Measurements from ENCODE around the gene ZNF397. TPM values are rescaled to one million over a fixed set of nuclear protein-coding genes. Genes with fewer than 3 reads are reported as not detected.

Gene ZNF397
- 2.7 to 4.7 TPM (median 4.1 TPM) in 5 replicates for total RNA-seq (2022; extraction: Qiagen RNA extraction; ENCODE audit: low read depth)

DNA sequence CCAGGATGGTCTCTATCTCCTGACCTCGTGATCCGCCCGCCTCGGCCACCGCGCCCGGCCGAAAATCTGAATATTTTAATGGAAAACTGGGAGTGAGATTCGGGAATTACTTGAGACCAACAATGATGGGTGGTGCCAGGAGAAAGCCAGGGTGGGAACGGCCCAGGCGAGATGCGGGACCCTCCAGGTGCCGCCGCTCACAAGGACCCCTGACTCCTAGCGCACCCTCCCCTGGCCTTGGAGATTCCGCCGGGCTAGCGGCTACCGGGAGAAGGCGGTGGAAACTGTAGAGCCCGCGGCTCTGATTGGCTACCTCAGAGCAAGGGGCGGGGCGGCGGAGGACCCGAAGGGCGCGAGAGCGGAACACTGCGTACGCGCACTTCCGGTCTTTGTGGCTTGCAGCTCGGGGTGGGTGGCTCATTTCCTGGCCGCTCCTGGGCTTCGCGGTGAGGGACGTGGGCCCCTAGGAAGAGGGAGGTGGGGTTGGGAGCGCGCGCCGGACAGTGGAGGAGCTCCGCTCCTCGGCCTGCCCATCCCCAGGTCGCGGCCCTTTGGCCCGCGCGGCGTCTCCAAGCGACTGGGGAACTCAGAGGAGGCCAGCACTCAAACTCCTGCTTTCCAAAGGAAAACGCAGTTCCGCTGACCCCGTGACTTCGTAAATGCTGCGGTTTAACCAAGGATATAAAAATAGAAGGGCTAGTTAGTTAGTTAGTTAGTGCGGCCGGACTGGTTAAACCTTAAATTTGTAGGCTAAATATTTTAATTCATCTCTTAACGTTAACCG is at the start of gene ZNF397:
Gene ZNF397, plus strand, starts transcription at position 371 of the 784 bp plus-strand sequence. CDS start 1,437 bp downstream, outside the sequence.

DNA sequence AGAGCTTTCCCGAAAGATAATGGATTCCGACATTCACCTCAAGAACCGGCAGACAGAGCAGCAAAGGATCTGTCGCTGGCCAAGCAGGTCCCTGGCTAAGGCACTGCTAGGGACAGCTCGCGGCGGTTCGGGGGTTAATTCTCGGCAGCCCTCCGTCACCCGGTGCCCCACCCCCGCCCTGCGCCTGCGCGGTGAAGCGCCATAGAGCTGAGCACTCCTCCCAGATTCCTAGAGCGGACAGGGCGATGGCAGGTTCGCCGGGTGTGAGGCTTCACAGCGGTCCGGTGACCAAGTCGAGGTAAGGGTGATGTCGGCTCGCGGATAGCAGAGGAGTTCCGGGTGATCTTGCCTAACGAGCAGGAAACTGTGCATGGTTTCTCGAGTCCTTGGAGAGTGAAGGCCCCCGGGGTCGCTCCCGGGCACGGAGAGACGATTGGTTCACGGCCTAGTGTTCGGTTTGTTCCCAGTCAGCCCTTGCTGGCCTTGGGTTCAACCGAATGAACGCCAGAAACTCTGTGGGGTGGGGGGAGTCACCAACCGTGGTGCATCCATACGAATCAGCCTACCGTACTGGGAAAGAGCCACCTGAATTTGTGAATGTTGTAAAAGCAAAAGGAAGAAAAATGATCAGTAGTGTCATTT is 49.4 kb downstream of the ZNF397 start, which contains the start of gene ZSCAN30:
Gene ZSCAN30, minus strand, starts transcription at position 136 of the 642 bp plus-strand sequence. CDS start 25,877 bp downstream, outside the sequence.

Other genes starting within 250 kb of the ZNF397 start
- 13.9 to 16.4 TPM (median 15.3 TPM) in 5 replicates for gene MAPRE2, start 199.6 kb upstream of the ZNF397 start, total RNA-seq (2022; extraction: Qiagen RNA extraction; ENCODE audit: low read depth)
- 0.53 to 0.96 TPM (median 0.71 TPM) in 5 replicates for gene ZSCAN30, start 49.2 kb downstream of the ZNF397 start, total RNA-seq (2022; extraction: Qiagen RNA extraction; ENCODE audit: low read depth)
- gene ZNF24, start 103.4 kb downstream of the ZNF397 start, total RNA-seq (2022; extraction: Qiagen RNA extraction; ENCODE audit: low read depth), result 8.8 to 12.5 TPM (median 11.8 TPM) in 5 replicates
- 0.41 to 0.94 TPM (median 0.64 TPM) in 5 replicates for gene ZNF396, start 136.3 kb downstream of the ZNF397 start, total RNA-seq (2022; extraction: Qiagen RNA extraction; ENCODE audit: low read depth)

All from A549 treated with RU486 at 1 μM for 4 hours (cell line).